DLD1 (cell line): ENCODE data around the gene CACNA1D.
"Not testable (repeated sequence)": the region's sequence is repeated elsewhere in the genome, so short reads cannot be mapped to it uniquely, and the experiment has no call there.

Experiments used
- in situ Hi-C: cut with HindIII; loops from 2 replicates; pipeline ENCODE4 v1.10.0; 2017; ENCODE audit warnings: low sequenced_read_pairs

CACNA1D gene

GRCh38 chr3:53646723-53647122, 152.3 kb downstream of the CACNA1D start:
- in situ Hi-C loops = no loop called here

GRCh38 chr3:53649816-53650215, 155.4 kb downstream of the CACNA1D start:
- in situ Hi-C loops = no loop called here

GRCh38 chr3:53650424-53650823, 156.0 kb downstream of the CACNA1D start:
- in situ Hi-C loops = no loop called here

GRCh38 chr3:53650928-53651661, 156.7 kb downstream of the CACNA1D start:
- in situ Hi-C loops = no loop called here

- in situ Hi-C loops = no loop called here
These were observed 157.5 kb downstream of the CACNA1D start for GRCh38 chr3:53651927-53652326.

GRCh38 chr3:53657651-53658050, 163.2 kb downstream of the CACNA1D start:
- in situ Hi-C loops = no loop called here

- in situ Hi-C loops = no loop called here
These were observed 164.3 kb downstream of the CACNA1D start for GRCh38 chr3:53658613-53659193.

GRCh38 chr3:53659996-53660395, 165.6 kb downstream of the CACNA1D start:
- in situ Hi-C loops = no loop called here

- in situ Hi-C loops = no loop called here
These were observed 167.1 kb downstream of the CACNA1D start for GRCh38 chr3:53661480-53661879.

GRCh38 chr3:53664812-53665211, 170.4 kb downstream of the CACNA1D start:
- in situ Hi-C loops = not testable (repeated sequence)

GRCh38 chr3:53665608-53666425, 171.4 kb downstream of the CACNA1D start:
- in situ Hi-C loops = no loop called here

- in situ Hi-C loops = no loop called here
These were observed 174.5 kb downstream of the CACNA1D start for GRCh38 chr3:53668872-53669271.

GRCh38 chr3:53670721-53671120, 176.3 kb downstream of the CACNA1D start:
- in situ Hi-C loops = no loop called here

GRCh38 chr3:53671192-53671960, 177.0 kb downstream of the CACNA1D start:
- in situ Hi-C loops = no loop called here

GRCh38 chr3:53671961-53672299, 177.5 kb downstream of the CACNA1D start:
- in situ Hi-C loops = no loop called here

GRCh38 chr3:53672981-53673380, 178.6 kb downstream of the CACNA1D start:
- in situ Hi-C loops = no loop called here

GRCh38 chr3:53673722-53674350, 179.4 kb downstream of the CACNA1D start:
- in situ Hi-C loops = no loop called here

GRCh38 chr3:53674582-53674981, 180.2 kb downstream of the CACNA1D start:
- in situ Hi-C loops = no loop called here

GRCh38 chr3:53675022-53675697, 180.7 kb downstream of the CACNA1D start:
- in situ Hi-C loops = no loop called here

- in situ Hi-C loops = no loop called here
These were observed 181.5 kb downstream of the CACNA1D start for GRCh38 chr3:53675942-53676341.
